ENCODE data around the gene HSPBP1. TPM values are rescaled to one million over a fixed set of nuclear protein-coding genes. Genes with fewer than 3 reads are reported as not detected.
"Not testable (repeated sequence)": the region's sequence is repeated elsewhere in the genome, so short reads cannot be mapped to it uniquely, and the experiment has no call there.

Gene HSPBP1
- 10 to 100 TPM; 12.5 to 51.1 TPM for total RNA-seq

- Histone ChIP-seq H3K36me3 (replicated peaks in 1 of 2; ENCODE audit: insufficient read depth in 1 of 2, low read depth in 2 of 2) (peaks cover 0 to 6% of the 10 kb centered on the region in 2 donors), H3K4me1 (peaks cover 19% of the 10 kb centered on the region), H3K4me3 (peak within 1 kb of the TSS; percentile 40 to 88), H3K27ac (peak within 1 kb of the TSS; percentile 6 to 85 (median 58)), H3K9me3 (no peaks in the 10 kb centered on the region), H3K27me3 (no peaks in the 10 kb centered on the region)
- ATAC-seq = peak; percentile 95
- intact Hi-C loops (cut with DNase I) = no loop called here
- WGBS, 2 donors = 5 to 12% methylated on average over 33 to 52 of the region's 52 CpGs
- TF ChIP-seq POLR2A (IDR thresholded peaks at IDR 0.05) (peak in 2 of 3 donors; percentile 66 to 69), CTCF (IDR thresholded peaks at IDR 0.05) (no peak)
- DNase-seq = peak; percentile 96 to 97 (median 97)
Observed at GRCh38 chr19:55279770-55280643, at the start of gene HSPBP1. TSS of gene HSPBP1 (minus strand) at chr19:55280110. CDS start at chr19:55279608, 502 bp downstream.

GRCh38 chr19:55328774-55329318 is 48.9 kb upstream of the HSPBP1 start:
- ATAC-seq; H3K9me3 ChIP-seq; DNase-seq; H3K27ac ChIP-seq; H3K4me3 ChIP-seq; H3K36me3 ChIP-seq (replicated peaks in 1 of 2; ENCODE audit: insufficient read depth in 1 of 2, low read depth in 2 of 2); intact Hi-C loops (cut with DNase I); H3K27me3 ChIP-seq; H3K4me1 ChIP-seq: not testable (repeated sequence)
- 65 to 82% methylated on average over 4 of the region's 4 CpGs for WGBS, 2 donors

- Histone ChIP-seq H3K27me3 (no peaks in the 10 kb centered on the region), H3K4me1 (no peaks in the 10 kb centered on the region), H3K36me3 (replicated peaks in 1 of 2; ENCODE audit: insufficient read depth in 1 of 2, low read depth in 2 of 2) (no peaks in the 10 kb centered on the region), H3K27ac (peak within 1 kb of the TSS in 1 of 4 donors; percentile 36), H3K4me3 (no peak within 1 kb of the TSS), H3K9me3 (no peaks in the 10 kb centered on the region)
- intact Hi-C loops (cut with DNase I) = no loop called here
- WGBS, 2 donors = 66 to 83% methylated on average over 13 to 14 of the region's 14 CpGs
- DNase-seq = no peak
- no peak for ATAC-seq
- no peak for TF ChIP-seq POLR2A (IDR thresholded peaks at IDR 0.05)
- TF ChIP-seq CTCF (IDR thresholded peaks at IDR 0.05) = no peak
Observed at GRCh38 chr19:55325172-55325571, 45.3 kb upstream of the HSPBP1 start, which contains the start of gene TMEM150B. TSS of gene TMEM150B (minus strand) at chr19:55325341. CDS start at chr19:55321036, 4,305 bp downstream.

GRCh38 chr19:55324662-55325061 is 44.8 kb upstream of the HSPBP1 start:
- Histone ChIP-seq H3K9me3 (no peaks in the 10 kb centered on the region), H3K36me3 (replicated peaks in 1 of 2; ENCODE audit: insufficient read depth in 1 of 2, low read depth in 2 of 2) (no peaks in the 10 kb centered on the region), H3K4me3 (no peak overlapping the region), H3K27me3 (no peaks in the 10 kb centered on the region), H3K4me1 (no peaks in the 10 kb centered on the region), H3K27ac (no peak overlapping the region)
- WGBS, 2 donors = 72 to 86% methylated on average over 6 of the region's 6 CpGs
- ATAC-seq = no peak
- intact Hi-C loops (cut with DNase I) = no loop called here
- DNase-seq = no peak
- TF ChIP-seq POLR2A (IDR thresholded peaks at IDR 0.05) = no peak
- no peak for TF ChIP-seq CTCF (IDR thresholded peaks at IDR 0.05)

GRCh38 chr19:55322204-55322885 is 42.4 kb upstream of the HSPBP1 start:
- intact Hi-C loops (cut with DNase I) = no loop called here
- Histone ChIP-seq H3K4me3 (no peak overlapping the region), H3K36me3 (replicated peaks in 1 of 2; ENCODE audit: insufficient read depth in 1 of 2, low read depth in 2 of 2) (no peaks in the 10 kb centered on the region), H3K27me3 (no peaks in the 10 kb centered on the region), H3K9me3 (no peaks in the 10 kb centered on the region), H3K4me1 (no peaks in the 10 kb centered on the region), H3K27ac (no peak overlapping the region)
- no peak for DNase-seq
- 32 to 34% methylated on average over 8 to 12 of the region's 12 CpGs for WGBS, 2 donors
- no peak for ATAC-seq
- TF ChIP-seq CTCF (IDR thresholded peaks at IDR 0.05) = no peak
- TF ChIP-seq POLR2A (IDR thresholded peaks at IDR 0.05) = no peak
